Measurements from ENCODE around the gene MAP2K2. TPM values are rescaled to one million over a fixed set of nuclear protein-coding genes. Genes with fewer than 3 reads are reported as not detected.

MAP2K2 gene
- total RNA-seq, 1 donor from 2014 or later, result 114 TPM

DNA sequence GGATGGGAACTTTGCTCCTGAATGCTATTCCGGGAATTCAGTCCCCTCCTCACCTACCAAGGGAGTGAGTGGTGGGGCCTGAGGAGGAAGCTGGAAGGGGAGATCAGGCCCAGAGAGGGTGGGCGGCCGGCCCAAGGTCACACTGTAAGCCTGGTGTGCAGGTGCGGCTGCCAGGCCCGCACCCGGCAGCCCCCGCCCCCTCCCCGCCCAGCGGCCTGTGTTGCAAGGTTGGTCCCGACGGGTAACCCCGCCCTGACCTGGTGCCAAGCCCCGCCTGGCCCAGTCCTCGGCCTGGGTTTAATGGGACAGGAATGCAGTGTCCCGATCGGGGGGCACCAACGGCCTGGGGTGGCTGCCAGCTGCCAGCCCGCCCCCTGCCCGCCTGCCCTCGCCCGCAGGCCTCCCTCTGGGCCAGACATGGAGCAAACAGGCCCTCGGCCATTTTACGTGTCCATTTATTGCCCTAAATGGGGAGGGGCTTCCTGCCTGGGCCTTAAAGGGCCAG is 62.7 kb downstream of the MAP2K2 start:
- H3K9ac ChIP-seq (ENCODE audit: low read depth in 1 of 3, low read length in 3 of 3), result peak overlapping the region; percentile 57 to 85 (median 71)
- peak overlapping the region; percentile 38 to 75 (median 68) for H3K4me3 ChIP-seq (ENCODE audit: low read length in 3 of 3)
- peaks cover 62 to 67% (median 65%) of the 10 kb centered on the region in 3 donors for H3K4me1 ChIP-seq (ENCODE audit: control insufficient read depth in 3 of 3, insufficient read depth in 3 of 3, low read length in 3 of 3)
- H3K27me3 ChIP-seq (ENCODE audit: control insufficient read depth in 3 of 3, insufficient read depth in 3 of 3, low read length in 3 of 3), result no peaks in the 10 kb centered on the region
- H3K36me3 ChIP-seq (ENCODE audit: control insufficient read depth in 3 of 3, insufficient read depth in 3 of 3, low read length in 3 of 3), result no peaks in the 10 kb centered on the region
- peak overlapping the region; percentile 97 for H3K27ac ChIP-seq (ENCODE audit: low read depth, low read length)
- no peaks in the 10 kb centered on the region for H3K9me3 ChIP-seq (ENCODE audit: control insufficient read depth in 3 of 3, low read length in 3 of 3)

- peaks cover 62 to 67% (median 65%) of the 10 kb centered on the region in 3 donors for H3K4me1 ChIP-seq (ENCODE audit: control insufficient read depth in 3 of 3, insufficient read depth in 3 of 3, low read length in 3 of 3)
- no peaks in the 10 kb centered on the region for H3K36me3 ChIP-seq (ENCODE audit: control insufficient read depth in 3 of 3, insufficient read depth in 3 of 3, low read length in 3 of 3)
- H3K4me3 ChIP-seq (ENCODE audit: low read length in 3 of 3), result peak overlapping the region; percentile 38 to 75 (median 68)
- peak overlapping the region; percentile 57 to 85 (median 71) for H3K9ac ChIP-seq (ENCODE audit: low read depth in 1 of 3, low read length in 3 of 3)
- peak overlapping the region; percentile 97 for H3K27ac ChIP-seq (ENCODE audit: low read depth, low read length)
- H3K9me3 ChIP-seq (ENCODE audit: control insufficient read depth in 3 of 3, low read length in 3 of 3), result no peaks in the 10 kb centered on the region
- no peaks in the 10 kb centered on the region for H3K27me3 ChIP-seq (ENCODE audit: control insufficient read depth in 3 of 3, insufficient read depth in 3 of 3, low read length in 3 of 3)
These were observed 63.2 kb downstream of the MAP2K2 start for GRCh38 chr19:4060621-4061177.

- H3K27me3 ChIP-seq (ENCODE audit: control insufficient read depth in 3 of 3, insufficient read depth in 3 of 3, low read length in 3 of 3), result no peaks in the 10 kb centered on the region
- H3K4me1 ChIP-seq (ENCODE audit: control insufficient read depth in 3 of 3, insufficient read depth in 3 of 3, low read length in 3 of 3), result peaks cover 62 to 67% (median 65%) of the 10 kb centered on the region in 3 donors
- peaks cover 0 to 3% (median 2%) of the 10 kb centered on the region in 3 donors for H3K36me3 ChIP-seq (ENCODE audit: control insufficient read depth in 3 of 3, insufficient read depth in 3 of 3, low read length in 3 of 3)
- peak overlapping the region; percentile 97 for H3K27ac ChIP-seq (ENCODE audit: low read depth, low read length)
- H3K9me3 ChIP-seq (ENCODE audit: control insufficient read depth in 3 of 3, low read length in 3 of 3), result no peaks in the 10 kb centered on the region
- peak overlapping the region; percentile 57 to 85 (median 81) for H3K9ac ChIP-seq (ENCODE audit: low read depth in 1 of 3, low read length in 3 of 3)
- H3K4me3 ChIP-seq (ENCODE audit: low read length in 3 of 3), result peak overlapping the region in 2 of 3 donors; percentile 68 to 75
These were observed 63.9 kb downstream of the MAP2K2 start for GRCh38 chr19:4059891-4060620.

GRCh38 chr19:4059453-4059871 is 64.5 kb downstream of the MAP2K2 start:
- Histone ChIP-seq H3K4me3 (ENCODE audit: low read length in 3 of 3) (peak overlapping the region in 2 of 3 donors; percentile 56), H3K27me3 (ENCODE audit: control insufficient read depth in 3 of 3, insufficient read depth in 3 of 3, low read length in 3 of 3) (no peaks in the 10 kb centered on the region), H3K4me1 (ENCODE audit: control insufficient read depth in 3 of 3, insufficient read depth in 3 of 3, low read length in 3 of 3) (peaks cover 61 to 66% (median 64%) of the 10 kb centered on the region in 3 donors), H3K9ac (ENCODE audit: low read depth in 1 of 3, low read length in 3 of 3) (peak overlapping the region in 2 of 3 donors; percentile 81 to 83), H3K27ac (ENCODE audit: low read depth, low read length) (peak overlapping the region; percentile 97), H3K9me3 (ENCODE audit: control insufficient read depth in 3 of 3, low read length in 3 of 3) (no peaks in the 10 kb centered on the region), H3K36me3 (ENCODE audit: control insufficient read depth in 3 of 3, insufficient read depth in 3 of 3, low read length in 3 of 3) (peaks cover 3 to 9% (median 7%) of the 10 kb centered on the region in 3 donors)

- Histone ChIP-seq H3K27me3 (ENCODE audit: control insufficient read depth in 3 of 3, insufficient read depth in 3 of 3, low read length in 3 of 3) (no peaks in the 10 kb centered on the region), H3K4me1 (ENCODE audit: control insufficient read depth in 3 of 3, insufficient read depth in 3 of 3, low read length in 3 of 3) (peaks cover 57 to 61% (median 60%) of the 10 kb centered on the region in 3 donors), H3K9ac (ENCODE audit: low read depth in 1 of 3, low read length in 3 of 3) (peak overlapping the region; percentile 76 to 83 (median 81)), H3K36me3 (ENCODE audit: control insufficient read depth in 3 of 3, insufficient read depth in 3 of 3, low read length in 3 of 3) (peaks cover 5 to 11% (median 8%) of the 10 kb centered on the region in 3 donors), H3K4me3 (ENCODE audit: low read length in 3 of 3) (peak overlapping the region in 2 of 3 donors; percentile 56), H3K27ac (ENCODE audit: low read depth, low read length) (peak overlapping the region; percentile 97), H3K9me3 (ENCODE audit: control insufficient read depth in 3 of 3, low read length in 3 of 3) (no peaks in the 10 kb centered on the region)
These were observed 65.0 kb downstream of the MAP2K2 start for GRCh38 chr19:4058693-4059452.

GRCh38 chr19:4057931-4058692 is 65.8 kb downstream of the MAP2K2 start:
- Histone ChIP-seq H3K4me1 (ENCODE audit: control insufficient read depth in 3 of 3, insufficient read depth in 3 of 3, low read length in 3 of 3) (peaks cover 55 to 61% (median 59%) of the 10 kb centered on the region in 3 donors), H3K27ac (ENCODE audit: low read depth, low read length) (peak overlapping the region; percentile 97), H3K9me3 (ENCODE audit: control insufficient read depth in 3 of 3, low read length in 3 of 3) (no peaks in the 10 kb centered on the region), H3K4me3 (ENCODE audit: low read length in 3 of 3) (peak overlapping the region in 2 of 3 donors; percentile 56), H3K27me3 (ENCODE audit: control insufficient read depth in 3 of 3, insufficient read depth in 3 of 3, low read length in 3 of 3) (no peaks in the 10 kb centered on the region), H3K36me3 (ENCODE audit: control insufficient read depth in 3 of 3, insufficient read depth in 3 of 3, low read length in 3 of 3) (peaks cover 13 to 18% (median 16%) of the 10 kb centered on the region in 3 donors), H3K9ac (ENCODE audit: low read depth in 1 of 3, low read length in 3 of 3) (peak overlapping the region; percentile 76 to 83 (median 81))

DNA sequence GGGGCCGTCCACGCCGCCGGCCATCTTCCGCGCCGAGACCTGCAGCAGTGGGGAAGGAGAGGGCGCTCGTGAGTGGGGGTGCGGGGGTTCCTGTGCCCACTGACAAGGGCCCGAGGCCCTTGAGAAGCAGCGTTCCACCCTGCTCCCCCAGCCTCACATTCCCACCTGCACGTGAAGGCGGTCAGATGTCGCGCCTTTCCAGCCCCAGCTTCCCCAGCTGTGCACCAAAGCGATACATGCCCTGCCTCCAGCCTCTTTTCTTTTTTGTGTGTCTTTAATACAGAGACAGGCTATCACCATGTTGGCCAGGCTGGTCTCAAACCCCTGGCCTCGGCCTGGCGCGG is 68.7 kb downstream of the MAP2K2 start:
- Histone ChIP-seq H3K9ac (ENCODE audit: low read depth in 1 of 3, low read length in 3 of 3) (no peak overlapping the region), H3K27me3 (ENCODE audit: control insufficient read depth in 3 of 3, insufficient read depth in 3 of 3, low read length in 3 of 3) (no peaks in the 10 kb centered on the region), H3K4me1 (ENCODE audit: control insufficient read depth in 3 of 3, insufficient read depth in 3 of 3, low read length in 3 of 3) (peaks cover 33 to 51% (median 44%) of the 10 kb centered on the region in 3 donors), H3K36me3 (ENCODE audit: control insufficient read depth in 3 of 3, insufficient read depth in 3 of 3, low read length in 3 of 3) (peaks cover 15 to 25% (median 22%) of the 10 kb centered on the region in 3 donors), H3K27ac (ENCODE audit: low read depth, low read length) (no peak overlapping the region), H3K9me3 (ENCODE audit: control insufficient read depth in 3 of 3, low read length in 3 of 3) (no peaks in the 10 kb centered on the region), H3K4me3 (ENCODE audit: low read length in 3 of 3) (no peak overlapping the region)

- no peaks in the 10 kb centered on the region for H3K27me3 ChIP-seq (ENCODE audit: control insufficient read depth in 3 of 3, insufficient read depth in 3 of 3, low read length in 3 of 3)
- peaks cover 17 to 25% (median 22%) of the 10 kb centered on the region in 3 donors for H3K36me3 ChIP-seq (ENCODE audit: control insufficient read depth in 3 of 3, insufficient read depth in 3 of 3, low read length in 3 of 3)
- H3K4me1 ChIP-seq (ENCODE audit: control insufficient read depth in 3 of 3, insufficient read depth in 3 of 3, low read length in 3 of 3), result peaks cover 31 to 53% (median 45%) of the 10 kb centered on the region in 3 donors
These were observed 69.3 kb downstream of the MAP2K2 start for GRCh38 chr19:4054441-4055208.

More at GRCh38 chr19:4054441-4055208, 69.3 kb downstream of the MAP2K2 start:
- H3K27ac ChIP-seq (ENCODE audit: low read depth, low read length), result no peak overlapping the region
- H3K9me3 ChIP-seq (ENCODE audit: control insufficient read depth in 3 of 3, low read length in 3 of 3), result no peaks in the 10 kb centered on the region
- no peak overlapping the region for H3K4me3 ChIP-seq (ENCODE audit: low read length in 3 of 3)
- no peak overlapping the region for H3K9ac ChIP-seq (ENCODE audit: low read depth in 1 of 3, low read length in 3 of 3)

All from skeletal muscle tissue (tissue), 4 donors.